HG03097 (cell line): ENCODE results near the gene CDH15.
"Not testable (repeated sequence)": the region's sequence is repeated elsewhere in the genome, so short reads cannot be mapped to it uniquely, and the experiment has no call there.

Experiments
- ATAC-seq: cut with Tn5 transposase; IDR thresholded peaks from one replicate; pipeline ENCODE4 v1.9.1; 2021; ENCODE audit not compliant: unreplicated experiment, low FRiP score

Gene CDH15

DNA sequence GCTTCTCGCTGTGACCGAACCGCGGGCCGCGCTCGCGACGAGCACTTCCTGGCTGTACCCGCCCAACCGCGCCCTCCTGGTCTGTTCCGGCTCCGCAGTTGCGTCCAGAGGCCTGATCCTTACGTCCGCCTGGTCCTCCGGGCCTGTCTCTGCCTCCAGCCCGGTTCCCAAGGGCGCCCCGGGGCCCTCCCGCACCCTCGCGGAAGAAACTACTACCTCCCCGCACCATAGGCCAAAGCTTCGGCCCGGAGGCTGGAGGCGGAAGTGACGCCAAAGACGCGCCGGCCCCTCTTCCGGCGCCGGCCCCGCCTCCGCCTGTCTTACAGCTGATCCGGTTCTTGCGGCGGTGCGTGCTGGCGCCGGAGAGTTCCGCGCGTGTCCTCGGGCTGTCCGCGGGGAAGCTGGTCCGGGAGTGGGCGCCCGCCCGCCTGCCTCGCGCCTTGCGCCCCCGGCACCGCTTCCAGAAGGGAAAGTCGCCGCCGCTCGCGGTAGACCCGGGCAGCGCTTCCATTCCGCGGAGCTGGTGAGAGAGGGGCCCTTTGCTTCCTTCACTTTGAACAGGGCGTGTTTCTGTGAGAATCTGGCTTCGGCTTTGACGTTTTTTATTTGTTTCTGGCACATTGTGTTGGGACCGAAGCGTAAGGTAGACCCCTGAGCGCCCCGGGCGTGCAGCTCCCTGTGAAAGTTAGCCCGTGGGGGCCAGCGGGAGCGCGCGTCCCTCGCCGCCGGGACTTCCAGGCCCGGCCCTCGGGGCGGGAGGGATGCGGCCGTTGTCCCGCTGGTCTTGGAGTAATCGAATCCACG, 46.0 kb downstream of the CDH15 start, which contains the start of gene ZNF778:
Gene ZNF778 (plus strand): TSS at position 316 of the 804 bp plus-strand sequence. CDS start 3,425 bp downstream, outside the sequence.
- ATAC-seq = peak; percentile 77

DNA sequence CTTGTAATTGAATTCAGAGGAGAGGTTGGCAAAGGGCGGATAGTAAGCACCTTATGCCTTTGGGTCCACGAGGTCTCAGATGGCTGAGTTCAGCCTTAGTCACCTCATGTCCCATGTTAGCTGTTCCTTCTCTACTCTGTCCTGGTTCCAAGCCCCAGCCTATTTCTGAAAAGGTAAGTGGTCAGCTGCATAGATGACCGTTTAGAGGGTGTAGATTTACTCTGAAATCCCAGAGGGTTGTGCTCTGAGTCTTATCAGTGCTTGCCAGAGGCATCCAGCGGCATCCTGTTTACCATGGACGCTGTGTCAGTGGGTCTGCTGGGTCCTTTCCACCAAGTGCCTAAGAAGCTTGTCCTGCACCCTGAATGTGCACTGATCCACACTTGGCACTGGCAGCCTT, 47.8 kb downstream of the CDH15 start:
- ATAC-seq = no peak

DNA sequence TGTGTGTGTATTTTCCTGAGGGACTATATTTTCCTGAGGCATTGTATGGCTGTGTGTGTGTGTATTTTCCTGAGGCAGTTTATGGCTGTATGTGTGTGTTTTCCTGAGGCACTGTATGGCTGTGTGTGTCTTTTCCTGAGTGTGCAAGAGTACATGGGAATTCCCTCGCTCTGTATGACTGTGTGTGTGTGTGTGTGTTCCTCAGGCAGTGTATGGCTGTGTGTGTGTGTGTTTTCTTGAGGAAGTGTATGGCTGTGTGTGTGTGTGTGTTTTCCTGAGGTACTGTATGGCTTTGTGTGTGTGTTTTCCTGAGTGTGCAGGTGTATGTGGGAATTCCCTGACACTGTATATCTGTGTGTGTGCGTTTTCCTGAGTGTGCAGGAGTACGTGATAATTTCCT, 50.1 kb downstream of the CDH15 start:
- ATAC-seq = no peak

DNA sequence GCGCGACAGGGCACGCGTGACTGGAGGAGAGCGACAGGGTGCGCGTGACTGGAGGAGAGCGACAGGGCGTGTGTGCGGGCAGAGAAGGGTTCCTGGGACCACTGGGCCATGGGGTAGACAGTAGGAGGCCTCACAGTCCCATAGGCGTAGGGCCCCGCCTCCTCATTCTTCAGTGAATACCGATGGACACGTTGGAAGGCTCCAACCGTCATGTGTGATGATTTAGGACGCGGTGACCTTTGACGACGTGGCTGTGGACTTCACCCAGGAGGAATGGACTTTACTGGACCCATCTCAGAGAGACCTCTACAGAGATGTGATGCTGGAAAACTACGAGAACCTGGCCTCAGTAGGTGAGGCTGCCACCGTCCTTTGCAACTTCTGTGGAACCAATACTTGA, 51.4 kb downstream of the CDH15 start:
- ATAC-seq = no peak

DNA sequence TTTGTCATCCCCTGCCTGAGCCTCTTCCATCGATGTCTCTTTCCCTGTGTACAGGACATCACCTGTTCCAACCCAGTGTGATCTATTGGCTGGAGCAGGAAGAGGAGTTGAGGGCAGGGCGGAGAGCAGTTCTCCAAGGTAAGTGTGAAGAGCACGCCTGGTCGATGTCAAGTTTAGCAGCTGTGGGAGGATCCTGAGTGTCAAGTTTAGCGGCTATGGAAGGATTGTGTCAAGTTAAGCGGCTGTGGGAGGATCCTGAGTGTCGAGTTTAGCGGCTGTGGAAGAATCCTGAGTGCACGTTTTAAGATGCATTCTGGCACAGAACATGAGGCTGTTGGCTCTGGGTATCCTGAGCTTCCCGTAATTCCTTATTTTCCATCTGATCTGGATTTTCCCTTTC, 53.1 kb downstream of the CDH15 start:
- no peak for ATAC-seq

DNA sequence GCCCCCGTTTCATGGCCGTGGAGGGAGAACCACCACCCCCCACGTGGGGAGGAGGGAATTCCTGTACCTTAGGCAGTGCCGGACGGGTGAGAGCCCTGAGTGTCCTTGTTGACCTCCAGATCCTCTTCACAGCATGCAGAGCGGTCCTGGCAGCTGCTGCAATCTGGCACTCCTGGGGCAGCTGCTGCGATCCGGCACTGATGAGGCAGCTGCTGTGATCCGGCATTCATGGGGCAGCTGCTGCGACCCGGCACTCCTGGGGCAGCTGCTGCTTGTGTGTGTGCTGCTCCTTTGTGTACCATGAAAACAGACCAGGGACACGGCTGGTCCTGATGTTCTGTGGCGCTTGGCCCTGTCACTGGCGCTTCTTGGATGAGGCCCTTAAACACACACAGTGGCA, 58.7 kb downstream of the CDH15 start:
- no peak for ATAC-seq

DNA sequence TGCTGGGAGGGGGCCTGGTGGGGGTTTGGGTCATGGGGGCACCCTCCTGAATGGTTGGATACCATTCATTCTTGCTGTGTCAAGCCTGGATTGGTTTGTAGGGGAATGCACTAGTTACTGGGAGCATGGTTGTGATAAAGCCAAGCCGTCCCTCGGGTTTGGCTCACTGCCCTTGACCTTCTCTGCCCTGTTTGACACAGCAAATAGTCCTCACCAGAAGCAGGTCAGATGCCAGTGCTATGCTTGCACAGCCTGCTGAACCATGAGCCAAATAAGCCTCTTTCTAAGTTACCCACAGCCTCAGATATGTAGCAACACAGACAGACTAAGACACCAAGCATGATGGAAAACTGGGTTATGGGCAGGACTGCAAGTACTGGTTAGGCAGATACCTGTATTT, 60.6 kb downstream of the CDH15 start:
- no peak for ATAC-seq

DNA sequence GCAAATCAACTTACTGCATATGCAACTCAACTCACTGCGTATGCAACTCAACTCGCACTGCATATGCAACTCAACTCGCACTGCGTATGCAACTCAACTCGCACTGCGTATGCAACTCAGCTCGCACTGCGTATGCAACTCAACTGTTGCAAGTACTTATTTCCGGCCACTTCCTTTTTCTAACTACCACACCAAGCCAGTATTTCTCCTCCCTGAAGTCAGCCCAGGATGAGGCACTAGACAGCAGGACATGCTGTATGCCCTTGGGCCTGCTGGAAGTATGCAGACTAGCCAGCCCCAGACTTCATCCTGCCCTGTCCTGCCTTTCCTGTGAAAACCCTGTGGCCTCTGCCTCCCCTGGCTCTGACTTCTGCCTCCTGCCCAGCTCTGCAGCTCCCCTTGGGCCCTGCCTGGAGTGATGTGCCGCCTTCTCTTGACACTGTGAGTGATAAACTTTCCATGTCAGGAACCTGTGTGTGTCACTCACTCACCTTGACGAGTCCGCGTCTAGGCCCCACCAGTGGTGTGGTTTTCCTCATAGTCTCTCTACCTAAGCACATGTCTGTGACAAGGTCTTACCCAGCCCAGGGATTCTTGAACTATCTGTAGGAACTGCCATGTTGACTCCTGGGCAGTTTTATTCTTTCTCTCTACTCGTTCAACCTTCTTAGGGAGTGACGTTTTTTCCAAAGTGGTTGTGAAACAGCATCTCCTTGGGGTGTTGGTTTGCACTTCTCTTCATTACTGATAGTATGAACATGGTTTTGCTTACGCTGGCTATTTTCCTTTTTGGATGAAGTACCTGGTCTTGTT, 62.3 kb downstream of the CDH15 start:
- ATAC-seq = no peak

DNA sequence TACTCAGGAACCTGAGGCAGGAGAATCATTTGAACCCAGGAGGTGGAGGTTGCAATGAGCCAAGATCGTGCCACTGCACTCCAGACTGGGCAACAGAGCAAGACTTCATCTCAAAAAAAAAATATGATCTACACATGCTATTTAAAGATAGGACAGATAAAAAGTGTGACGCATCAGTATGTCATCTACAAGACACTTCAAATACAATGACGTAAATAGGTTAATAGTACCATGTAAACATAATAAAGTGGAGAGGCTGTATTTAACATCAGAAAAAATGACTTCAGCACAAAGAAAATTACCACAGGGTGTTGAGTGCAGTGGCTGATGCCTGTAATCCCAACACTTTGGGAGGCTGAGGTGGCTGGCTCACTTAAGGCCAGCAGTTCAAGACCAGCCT, 66.2 kb downstream of the CDH15 start:
- ATAC-seq = no peak

DNA sequence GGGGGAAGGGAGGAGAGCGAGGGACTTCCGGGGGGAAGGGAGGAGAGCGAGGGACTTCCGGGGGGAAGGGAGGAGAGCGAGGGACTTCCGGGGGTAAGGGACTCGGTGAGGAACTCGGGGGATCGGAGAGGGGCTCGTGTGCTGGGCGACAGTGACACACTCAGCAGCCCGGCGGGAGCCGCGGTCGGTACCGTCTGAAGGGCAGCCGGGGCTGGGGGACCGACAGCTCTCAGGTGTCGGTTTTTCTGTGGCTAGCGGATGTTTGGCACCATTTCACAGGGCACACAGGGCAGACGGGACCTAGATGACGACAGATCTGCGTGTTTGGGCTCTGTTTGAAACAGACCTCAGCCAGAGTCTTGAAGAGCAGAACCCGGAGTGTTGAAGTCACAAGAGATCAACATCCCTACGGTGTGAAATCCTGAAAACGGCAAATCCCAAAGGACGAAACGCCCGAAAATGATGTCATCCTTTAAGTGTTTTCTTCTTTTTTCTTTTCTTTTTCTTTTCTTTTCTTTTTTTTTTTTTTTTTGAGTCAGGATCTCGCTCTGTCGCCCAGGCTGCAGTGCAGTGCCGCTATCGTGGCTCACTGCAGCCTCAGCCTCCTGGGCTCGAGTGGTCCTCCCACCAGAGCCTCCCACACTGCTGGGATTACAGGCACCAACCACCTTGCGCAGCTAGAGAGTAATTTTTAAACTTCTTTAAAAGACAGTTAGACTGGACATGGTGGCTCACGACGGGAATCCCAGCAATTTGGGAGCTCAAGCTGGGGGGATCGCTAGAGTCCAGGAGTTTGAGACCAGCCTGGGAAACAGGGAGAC, 69.8 kb downstream of the CDH15 start:
- ATAC-seq = peak; percentile 53

DNA sequence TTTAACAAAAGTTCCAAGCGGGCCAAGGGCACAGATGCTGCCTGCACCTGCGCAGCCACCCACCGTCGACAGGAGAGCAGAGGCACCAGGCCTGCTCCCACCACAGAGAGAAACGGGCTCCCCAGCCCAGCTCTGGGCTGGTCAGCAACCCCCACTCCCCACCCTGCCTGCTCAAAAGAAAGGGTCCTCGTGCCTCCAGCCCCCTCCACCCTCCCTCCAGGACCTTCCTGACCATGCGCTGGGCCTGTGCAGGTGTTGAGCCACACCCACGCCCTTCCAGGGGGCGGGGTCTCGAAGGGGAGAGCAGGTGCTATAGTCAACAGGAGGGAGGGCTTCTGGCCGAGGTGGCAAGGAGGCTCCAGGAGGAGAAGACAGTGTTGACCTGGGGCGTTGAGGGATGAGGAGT, 71.2 kb downstream of the CDH15 start:
- ATAC-seq = no peak

DNA sequence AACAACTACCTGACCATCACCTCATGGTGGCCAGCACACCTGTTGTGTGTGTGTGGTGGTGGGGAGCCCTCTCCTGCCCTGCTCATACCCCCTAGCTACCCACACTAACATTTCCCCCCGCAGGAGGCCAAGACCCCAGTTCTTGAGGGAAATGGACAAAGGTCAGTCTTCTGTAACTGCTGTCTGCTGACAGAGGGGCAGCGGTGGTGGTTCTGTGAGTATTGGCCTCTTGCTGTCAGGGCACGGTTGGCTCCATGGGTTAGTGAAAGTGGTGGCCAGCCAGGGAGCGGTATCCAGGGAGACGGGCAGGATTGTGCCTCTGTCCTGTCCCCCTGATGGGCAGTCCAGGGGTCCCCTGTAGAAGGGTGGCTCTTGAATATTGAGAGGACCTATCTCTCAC, 72.1 kb downstream of the CDH15 start:
- no peak for ATAC-seq

DNA sequence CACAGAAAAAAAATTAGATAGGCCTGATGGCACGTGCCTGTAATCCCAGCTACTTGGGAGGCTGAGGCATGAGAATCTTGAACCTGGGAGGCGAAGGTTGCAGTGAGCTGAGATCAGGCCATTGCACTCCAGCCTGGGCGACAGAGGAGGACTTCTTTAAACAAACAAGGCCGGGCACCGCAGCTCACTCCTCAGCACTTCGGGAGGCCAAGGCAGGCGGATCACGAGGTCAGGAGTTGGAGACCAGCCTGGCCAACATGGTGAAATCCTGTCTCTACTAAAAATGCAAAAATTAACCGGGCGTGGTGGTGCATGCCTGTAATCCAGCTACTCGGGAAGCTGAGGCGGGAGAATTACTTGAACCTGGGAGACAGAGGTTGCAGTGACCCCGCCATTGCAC, 72.7 kb downstream of the CDH15 start:
- not testable (repeated sequence) for ATAC-seq

DNA sequence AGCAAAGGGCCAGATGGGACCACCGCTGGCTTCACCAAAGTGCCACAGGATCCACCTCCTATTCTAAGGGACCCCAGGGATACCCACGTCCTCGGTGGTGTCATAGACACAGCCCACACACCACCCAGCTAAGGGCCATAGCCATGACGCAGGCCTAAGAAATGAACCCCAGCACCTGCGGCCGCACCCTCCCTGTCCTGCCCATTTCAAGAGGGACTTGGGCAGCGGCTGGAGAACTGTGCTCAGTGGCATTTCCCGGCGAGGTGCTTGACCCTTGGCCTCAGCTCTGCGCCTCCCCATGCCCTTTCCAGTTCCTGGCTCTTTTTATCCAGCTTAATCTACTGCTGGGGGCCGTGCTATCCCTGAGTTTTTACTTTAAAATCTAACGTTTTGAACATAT, 73.2 kb downstream of the CDH15 start:
- ATAC-seq = no peak
